Choroid plexus epithelial cell (primary cell): ENCODE data around the gene SSTR4.
A peak's percentile ranks its signal among the peaks of the same experiment; 100 is the strongest.
"Not testable (repeated sequence)": the region's sequence is repeated elsewhere in the genome, so short reads cannot be mapped to it uniquely, and the experiment has no call there.

Experiments used
- DNase-seq: peaks from one replicate; pipeline ENCODE4 v3.0.0-alpha.2; 2010; ENCODE audit warnings: low read depth
- H3K4me3 ChIP-seq: 2 replicates; pipeline ENCODE4 v1.5.1; 2011; ENCODE audit warnings: low read depth, mild to moderate bottlenecking, control low read depth, low read length, moderate library complexity
- TF ChIP-seq, protein P1 (sequence below): conservative IDR thresholded peaks from 2 replicates; pipeline ENCODE4 v1.5.1; 2011; ENCODE audit warnings: low read depth, mild to moderate bottlenecking, control low read depth, inconsistent platforms, low read length, moderate library complexity

Gene SSTR4, protein sequence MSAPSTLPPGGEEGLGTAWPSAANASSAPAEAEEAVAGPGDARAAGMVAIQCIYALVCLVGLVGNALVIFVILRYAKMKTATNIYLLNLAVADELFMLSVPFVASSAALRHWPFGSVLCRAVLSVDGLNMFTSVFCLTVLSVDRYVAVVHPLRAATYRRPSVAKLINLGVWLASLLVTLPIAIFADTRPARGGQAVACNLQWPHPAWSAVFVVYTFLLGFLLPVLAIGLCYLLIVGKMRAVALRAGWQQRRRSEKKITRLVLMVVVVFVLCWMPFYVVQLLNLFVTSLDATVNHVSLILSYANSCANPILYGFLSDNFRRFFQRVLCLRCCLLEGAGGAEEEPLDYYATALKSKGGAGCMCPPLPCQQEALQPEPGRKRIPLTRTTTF

DNA sequence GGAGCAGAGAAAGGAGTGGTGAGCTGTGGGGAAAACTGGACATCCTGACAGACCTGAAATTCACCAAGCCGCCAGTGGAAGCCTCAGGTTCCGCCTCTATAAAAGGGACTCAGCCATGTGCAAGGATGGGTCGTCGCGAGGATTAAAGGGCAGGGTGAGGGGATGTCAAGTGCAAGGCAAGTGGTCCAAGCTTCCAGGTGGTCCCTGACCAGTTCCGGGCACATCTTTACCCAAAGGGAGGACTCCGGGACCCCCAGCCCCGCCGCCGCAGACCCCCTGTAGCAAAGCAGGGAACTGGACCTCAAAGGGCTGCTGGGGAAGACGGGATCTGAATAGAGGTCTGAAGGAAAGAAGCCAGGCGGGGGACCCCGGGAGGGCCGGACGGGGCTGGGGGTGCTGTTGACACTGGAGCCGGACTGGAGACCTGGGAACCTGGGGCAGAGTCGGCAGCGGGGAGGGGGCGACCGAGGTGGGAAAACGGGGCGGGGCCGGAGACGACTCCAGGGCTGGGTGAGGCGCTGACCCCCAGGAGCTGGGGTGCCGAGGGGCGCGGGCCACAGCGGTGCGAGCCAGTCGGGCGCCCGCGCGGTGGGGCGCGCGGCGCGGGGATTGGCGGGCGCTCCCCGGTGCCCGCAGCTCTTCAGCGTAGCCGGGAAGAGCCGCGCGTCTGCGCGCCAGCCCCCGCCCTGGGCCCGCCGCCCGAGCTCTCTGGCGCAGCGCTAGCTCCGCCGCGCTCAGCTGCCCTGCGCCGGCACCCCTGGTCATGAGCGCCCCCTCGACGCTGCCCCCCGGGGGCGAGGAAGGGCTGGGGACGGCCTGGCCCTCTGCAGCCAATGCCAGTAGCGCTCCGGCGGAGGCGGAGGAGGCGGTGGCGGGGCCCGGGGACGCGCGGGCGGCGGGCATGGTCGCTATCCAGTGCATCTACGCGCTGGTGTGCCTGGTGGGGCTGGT is at the start of gene SSTR4:
SSTR4 (plus strand) TSS at position 592 of the 951 bp plus-strand sequence; CDS start at position 764, 172 bp downstream.
- TF ChIP-seq, protein P1, sequence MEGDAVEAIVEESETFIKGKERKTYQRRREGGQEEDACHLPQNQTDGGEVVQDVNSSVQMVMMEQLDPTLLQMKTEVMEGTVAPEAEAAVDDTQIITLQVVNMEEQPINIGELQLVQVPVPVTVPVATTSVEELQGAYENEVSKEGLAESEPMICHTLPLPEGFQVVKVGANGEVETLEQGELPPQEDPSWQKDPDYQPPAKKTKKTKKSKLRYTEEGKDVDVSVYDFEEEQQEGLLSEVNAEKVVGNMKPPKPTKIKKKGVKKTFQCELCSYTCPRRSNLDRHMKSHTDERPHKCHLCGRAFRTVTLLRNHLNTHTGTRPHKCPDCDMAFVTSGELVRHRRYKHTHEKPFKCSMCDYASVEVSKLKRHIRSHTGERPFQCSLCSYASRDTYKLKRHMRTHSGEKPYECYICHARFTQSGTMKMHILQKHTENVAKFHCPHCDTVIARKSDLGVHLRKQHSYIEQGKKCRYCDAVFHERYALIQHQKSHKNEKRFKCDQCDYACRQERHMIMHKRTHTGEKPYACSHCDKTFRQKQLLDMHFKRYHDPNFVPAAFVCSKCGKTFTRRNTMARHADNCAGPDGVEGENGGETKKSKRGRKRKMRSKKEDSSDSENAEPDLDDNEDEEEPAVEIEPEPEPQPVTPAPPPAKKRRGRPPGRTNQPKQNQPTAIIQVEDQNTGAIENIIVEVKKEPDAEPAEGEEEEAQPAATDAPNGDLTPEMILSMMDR = no peak
- no peak for DNase-seq
- H3K4me3 ChIP-seq = no peak within 1 kb of the TSS

DNA sequence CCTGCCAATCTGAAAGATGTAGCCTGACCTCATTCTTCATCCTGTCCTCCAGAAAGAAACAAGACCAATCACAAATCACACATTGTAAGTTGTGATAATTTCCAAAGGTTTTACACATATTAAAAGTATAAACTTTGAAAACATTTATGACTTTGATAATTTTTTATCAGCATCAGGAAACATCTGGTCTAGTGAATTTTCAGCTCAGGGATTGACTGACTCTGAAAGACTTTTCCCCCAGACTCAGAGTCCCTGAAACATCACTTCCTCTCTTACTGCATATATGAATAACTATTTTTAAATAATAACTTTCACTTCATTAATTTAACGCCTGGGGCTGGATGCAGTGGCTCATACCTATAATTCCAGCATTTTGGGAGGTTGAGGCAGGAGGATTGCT is 48.5 kb upstream of the SSTR4 start:
- DNase-seq = no peak
- H3K4me3 ChIP-seq = no peak overlapping the region
- TF ChIP-seq, protein P1 = no peak

DNA sequence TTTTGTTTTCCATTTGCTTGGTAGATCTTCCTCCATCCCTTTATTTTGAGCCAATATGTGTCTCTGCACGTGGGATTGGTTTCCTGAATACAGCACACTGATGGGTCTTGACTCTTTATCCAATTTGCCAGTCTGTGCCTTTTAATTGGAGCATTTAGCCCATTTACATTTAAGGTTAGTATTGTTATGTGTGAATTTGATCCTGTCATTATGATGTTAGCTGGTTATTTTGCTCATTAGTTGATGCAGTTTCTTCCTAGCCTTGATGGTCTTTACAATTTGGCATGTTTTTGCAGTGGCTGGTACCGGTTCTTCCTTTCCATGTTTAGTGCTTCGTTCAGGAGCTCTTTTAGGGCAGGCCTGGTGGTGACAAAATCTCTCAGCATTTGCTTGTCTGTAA is 43.7 kb upstream of the SSTR4 start:
- not testable (repeated sequence) for DNase-seq, H3K4me3 ChIP-seq

DNA sequence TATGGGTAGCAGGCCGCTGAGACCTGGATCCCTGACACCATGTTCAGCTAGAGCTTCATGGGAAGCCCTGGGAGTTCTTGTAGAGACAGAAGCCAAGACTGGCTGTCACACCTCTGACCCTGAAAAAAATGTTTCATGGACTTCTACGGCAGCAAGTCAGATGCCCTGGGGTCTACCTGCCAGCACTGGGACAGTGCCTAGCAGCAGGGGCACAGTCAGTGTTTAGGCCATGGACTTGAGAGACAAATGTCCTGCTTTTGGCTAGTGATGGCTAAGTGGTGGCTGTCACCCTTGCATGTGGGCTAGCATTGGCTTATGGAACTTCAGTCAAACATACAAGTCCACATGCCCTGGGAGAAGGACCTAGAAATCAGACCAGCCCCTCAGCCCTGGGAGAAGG is 41.3 kb upstream of the SSTR4 start:
- TF ChIP-seq, protein P1 = no peak
- no peak overlapping the region for H3K4me3 ChIP-seq
- DNase-seq = no peak

DNA sequence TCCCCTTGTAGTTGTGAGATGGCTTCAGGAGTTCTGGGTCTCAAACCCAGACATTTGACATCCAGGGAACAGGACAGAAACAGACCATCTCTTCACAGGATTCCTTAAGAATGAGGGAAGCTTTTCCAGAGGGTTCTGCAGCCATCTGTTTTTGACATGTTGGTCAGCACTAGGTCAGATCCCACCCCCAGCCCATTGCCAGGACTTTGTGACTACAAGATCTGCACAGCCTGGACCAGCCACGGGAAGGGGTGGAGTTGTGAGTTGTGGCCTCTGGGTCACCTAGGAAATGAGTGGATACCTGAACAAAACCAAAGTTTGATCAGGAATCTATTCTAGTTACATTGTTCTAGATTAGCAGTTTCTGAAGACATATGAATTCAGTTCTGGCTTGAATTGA is 39.2 kb upstream of the SSTR4 start:
- H3K4me3 ChIP-seq = no peak overlapping the region
- DNase-seq = no peak
- TF ChIP-seq, protein P1 = no peak

DNA sequence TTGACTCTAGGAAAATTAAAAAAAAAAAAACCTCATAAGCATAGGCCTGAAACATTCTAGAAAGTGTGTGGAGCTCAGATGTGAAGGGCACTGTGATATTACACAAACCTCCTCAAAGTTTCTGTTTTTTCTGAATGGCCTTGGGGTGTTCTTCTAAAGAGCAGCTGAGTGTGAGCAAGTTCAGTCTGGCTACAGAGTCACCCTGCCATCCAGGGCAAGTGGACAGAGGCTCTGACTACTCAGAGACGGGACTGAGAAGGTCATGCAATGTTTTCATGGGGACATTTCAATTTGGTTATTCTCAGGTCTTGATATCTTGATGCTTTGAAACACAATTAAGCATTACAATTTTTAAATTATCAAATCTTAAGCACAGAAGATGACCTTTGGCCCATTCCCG is 36.6 kb upstream of the SSTR4 start:
- TF ChIP-seq, protein P1 = no peak
- no peak overlapping the region for H3K4me3 ChIP-seq
- no peak for DNase-seq

DNA sequence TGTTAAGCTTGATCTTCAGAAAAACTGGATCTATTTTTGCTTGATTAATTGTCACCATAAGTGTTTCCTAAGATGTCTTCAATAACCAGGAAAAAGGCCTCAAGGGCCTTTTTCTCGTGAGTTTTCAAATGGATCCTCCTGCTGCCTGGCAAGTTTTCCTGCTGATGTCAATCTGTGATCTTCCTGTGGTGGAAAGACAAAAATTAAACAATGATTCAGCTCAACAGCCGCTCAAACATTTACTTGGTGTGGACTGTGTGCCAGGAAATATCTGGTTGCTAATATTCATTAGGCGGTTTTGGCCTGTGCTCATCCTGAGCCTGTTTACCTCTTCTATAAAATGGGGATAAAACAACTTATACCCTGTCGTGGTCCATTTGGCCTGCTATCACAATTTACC is 35.4 kb upstream of the SSTR4 start:
- no peak overlapping the region for H3K4me3 ChIP-seq
- peak; percentile 33 for DNase-seq
- TF ChIP-seq, protein P1 = no peak
